HG03097 (cell line): Measurements from ENCODE around the gene ZBTB45.

ENCODE experiments used
- ATAC-seq: cut with Tn5 transposase; IDR thresholded peaks from one replicate; pipeline ENCODE4 v1.9.1; 2021; ENCODE audit not compliant: unreplicated experiment, low FRiP score

The ZBTB45 gene

GRCh38 chr19:58519355-58520256 is at the start of gene ZBTB45:
Gene ZBTB45 (minus strand): TSS chr19:58519810. CDS start chr19:58517673, 2,137 bp downstream.
- ATAC-seq = peak; percentile 82

- ATAC-seq = no peak
Observed at GRCh38 chr19:58568453-58569130, 49.0 kb upstream of the ZBTB45 start.

- no peak for ATAC-seq
Observed at GRCh38 chr19:58566989-58567388, 47.4 kb upstream of the ZBTB45 start.

DNA sequence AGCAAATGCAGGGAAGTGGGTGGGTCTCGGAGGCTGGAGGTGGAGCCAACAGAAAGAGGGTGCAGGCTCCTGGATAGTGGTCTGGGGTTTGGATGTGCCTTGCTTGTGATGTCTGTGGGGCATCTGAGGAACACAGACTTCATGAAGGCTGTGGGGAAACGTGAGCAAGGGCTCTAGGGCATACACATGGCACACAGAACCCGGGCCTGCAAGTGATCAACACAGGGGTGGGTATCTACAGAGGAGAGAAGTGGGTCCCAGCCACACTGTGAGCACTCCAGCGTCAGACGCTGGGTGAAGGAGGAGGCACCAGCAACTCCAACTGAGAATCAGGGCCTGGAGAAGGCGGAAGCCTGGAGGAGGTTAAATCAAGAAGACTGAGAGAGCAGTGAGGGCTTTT is 44.2 kb upstream of the ZBTB45 start:
- ATAC-seq = no peak

GRCh38 chr19:58563034-58563573 is 43.5 kb upstream of the ZBTB45 start:
- ATAC-seq = no peak

GRCh38 chr19:58562122-58563033 is 42.8 kb upstream of the ZBTB45 start:
- no peak for ATAC-seq

- no peak for ATAC-seq
Observed at GRCh38 chr19:58561373-58562121, 41.9 kb upstream of the ZBTB45 start.

DNA sequence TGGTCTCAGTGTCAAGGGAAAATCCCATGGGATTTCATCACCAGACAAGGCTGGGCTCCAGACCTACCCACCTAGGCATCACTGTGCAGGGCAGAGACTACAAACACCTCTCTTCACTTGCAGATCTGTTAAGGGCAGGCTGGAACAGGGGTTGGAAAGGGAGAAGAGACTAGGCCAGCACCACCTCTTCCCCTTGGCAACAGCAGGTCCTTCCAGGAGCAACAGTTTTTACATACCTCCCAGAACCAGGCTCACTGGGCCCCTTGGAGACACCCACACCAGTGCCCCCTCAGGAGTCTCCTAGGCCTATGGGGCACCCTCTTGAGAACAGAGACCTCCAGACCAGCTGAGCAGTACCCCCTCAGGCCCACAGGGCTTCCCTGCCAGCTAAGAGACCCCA is 41.3 kb upstream of the ZBTB45 start:
- no peak for ATAC-seq

- ATAC-seq = no peak
Observed at GRCh38 chr19:58560007-58560887, 40.6 kb upstream of the ZBTB45 start.

- ATAC-seq = peak; percentile 12
Observed at GRCh38 chr19:58559275-58560006, 39.8 kb upstream of the ZBTB45 start.

GRCh38 chr19:58558623-58559274 is 39.1 kb upstream of the ZBTB45 start:
- ATAC-seq = peak; percentile 47

DNA sequence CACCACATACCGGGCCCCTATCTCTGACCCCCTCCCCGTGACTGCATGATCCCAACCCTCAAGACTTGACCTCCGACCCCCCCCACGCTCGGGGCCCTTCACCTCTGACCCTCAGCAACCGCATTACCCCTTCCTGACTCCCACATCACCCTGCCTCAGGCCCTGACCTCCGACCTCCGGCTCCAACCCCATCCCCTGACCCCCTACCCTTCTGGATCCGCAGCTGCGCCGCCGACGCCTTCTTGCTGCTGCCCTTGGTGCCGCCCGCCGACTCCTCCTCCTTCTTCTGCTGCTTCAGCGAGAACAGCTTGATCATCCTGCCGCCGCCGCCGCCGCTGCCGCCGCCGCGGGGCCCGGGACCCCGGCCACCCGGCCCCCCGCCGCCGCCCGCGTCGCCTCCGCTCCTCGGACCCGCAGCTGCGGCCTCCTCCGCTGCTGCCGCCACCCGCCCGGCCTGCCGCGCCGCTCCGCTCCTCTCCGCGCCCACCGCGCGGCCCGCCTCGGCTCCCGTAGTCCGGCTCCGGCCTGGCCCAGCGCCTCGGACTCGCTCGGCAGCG is 38.5 kb upstream of the ZBTB45 start, which contains the start of gene UBE2M:
UBE2M (minus strand) TSS at position 546 of the 557 bp plus-strand sequence; CDS start at position 316, 230 bp downstream.
- ATAC-seq = no peak

GRCh38 chr19:58557221-58558065 is 37.8 kb upstream of the ZBTB45 start:
- ATAC-seq = no peak

DNA sequence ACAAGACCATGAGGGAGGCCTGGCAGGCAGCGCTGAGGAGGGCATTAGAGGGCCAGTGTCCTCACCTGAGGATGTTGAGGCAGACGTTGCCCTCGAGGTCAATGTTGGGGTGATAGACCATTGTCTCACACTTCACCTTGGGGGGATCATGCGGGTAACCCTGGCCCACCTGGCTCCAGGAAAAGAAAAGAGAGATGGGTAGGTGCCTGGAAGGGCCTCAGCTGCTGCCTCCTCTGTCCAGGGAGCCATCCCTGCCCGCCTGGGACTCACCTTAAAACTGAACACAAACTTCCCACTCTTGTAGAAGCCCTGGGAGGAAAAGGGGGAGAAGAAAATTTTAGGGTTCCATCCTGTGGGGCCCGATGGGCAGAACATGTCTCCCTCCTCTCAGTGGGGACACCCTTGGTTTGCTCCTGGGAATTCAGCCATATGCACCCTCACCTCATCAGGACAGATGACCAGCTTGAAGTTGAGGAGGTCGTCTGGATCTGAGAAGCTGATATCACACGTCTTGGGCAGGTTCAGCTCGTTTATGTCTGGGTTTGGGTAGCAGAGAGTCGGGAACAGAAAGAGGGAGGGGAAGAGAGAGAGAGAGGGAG is 37.1 kb upstream of the ZBTB45 start:
- ATAC-seq = no peak

- ATAC-seq = no peak
Observed at GRCh38 chr19:58555920-58556621, 36.5 kb upstream of the ZBTB45 start.
